ENCODE data around the gene KLC1.
A peak's percentile ranks its signal among the peaks of the same experiment; 100 is the strongest.

KLC1 gene

DNA sequence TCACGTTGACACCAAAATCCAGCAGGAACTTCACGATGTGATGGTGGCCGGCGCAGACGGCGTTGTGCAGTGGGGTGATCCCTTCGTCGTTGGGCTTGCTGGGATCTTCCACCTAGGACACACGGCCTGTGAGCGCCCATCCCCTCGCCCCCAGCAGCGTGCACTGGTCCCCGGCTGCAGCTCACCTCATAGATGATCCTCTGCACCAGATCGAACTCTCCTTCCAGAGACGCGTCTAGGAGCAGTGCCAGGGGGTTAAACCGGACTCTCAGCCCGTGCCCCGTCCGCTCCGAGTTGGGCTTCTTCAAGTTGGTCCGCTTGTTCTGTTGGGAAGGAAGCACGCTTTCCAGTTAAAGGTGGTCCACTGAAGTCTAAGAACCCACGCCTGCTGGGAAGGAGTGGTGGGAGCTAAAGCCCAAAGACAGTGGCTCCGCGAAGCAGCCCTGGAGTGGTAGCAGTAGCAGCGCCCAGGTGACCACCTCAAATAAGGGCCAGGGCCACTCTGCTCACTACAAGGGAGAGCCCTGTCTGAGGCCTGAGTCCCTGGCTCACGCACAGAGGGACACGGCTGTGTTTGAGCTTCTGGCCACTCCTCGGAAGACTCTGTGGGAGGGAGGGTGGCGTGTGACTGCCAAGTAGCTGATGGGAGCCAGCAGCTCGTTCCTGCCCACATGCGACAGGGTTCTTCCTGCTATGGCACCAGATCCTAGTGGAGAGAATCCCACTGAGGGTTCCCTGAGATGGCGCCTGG is 109.9 kb downstream of the KLC1 start:
- no peak for DNase-seq

DNA sequence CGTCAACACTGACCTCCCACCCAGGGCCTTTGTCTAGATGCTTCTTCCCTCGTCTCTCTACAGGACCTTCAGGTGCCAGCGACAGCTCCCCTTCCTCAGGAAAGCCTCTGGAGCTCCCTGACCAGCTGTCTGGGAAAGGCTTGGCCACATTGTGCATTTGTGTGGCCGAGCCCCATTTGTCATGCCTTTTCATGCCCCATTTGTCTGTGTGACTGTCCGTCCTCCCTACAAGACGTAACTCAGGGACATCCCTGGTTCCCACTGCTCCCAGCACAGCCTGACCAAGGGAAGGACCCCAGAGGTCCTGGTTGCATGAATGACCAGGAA is 110.4 kb downstream of the KLC1 start:
- no peak for DNase-seq

- no peak for DNase-seq
Observed at GRCh38 chr14:103739793-103740501, 110.9 kb downstream of the KLC1 start.

DNA sequence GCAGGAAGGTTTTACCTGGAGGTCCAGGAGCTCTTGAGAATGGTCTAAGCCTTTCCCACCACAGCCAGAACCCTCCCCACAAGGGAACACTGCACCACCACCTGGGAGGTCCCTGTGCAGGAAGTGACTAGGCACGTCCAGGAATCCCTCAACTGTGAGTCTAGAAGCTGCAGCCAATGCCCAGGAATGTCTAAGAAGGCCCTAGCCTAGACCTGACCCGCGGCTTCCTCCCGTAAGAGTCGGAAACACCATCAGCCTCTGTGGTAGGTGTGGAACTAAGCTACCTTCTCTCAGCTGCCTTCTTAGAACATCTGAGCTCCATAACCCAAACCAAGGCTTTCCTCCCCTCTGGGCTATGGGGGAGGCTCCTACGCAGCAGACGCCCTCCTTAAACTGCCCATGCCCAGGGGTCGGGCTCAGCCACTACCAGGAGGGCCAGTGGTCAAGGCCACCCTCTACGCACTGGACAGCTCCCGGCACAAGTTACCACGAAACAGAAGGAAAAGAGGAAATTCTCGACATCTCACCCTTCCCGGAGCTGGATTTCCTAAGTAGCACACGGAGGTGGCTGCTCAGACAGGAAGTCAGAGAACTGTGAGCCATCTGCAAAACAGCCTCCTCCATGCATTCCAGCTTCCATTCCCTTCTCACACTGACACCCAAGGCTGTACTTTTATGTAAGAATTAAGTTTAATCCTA is 112.1 kb downstream of the KLC1 start:
- no peak for DNase-seq

- no peak for DNase-seq
Observed at GRCh38 chr14:103741876-103742275, 112.9 kb downstream of the KLC1 start.

GRCh38 chr14:103742499-103743255 is 113.7 kb downstream of the KLC1 start:
- DNase-seq = no peak

DNA sequence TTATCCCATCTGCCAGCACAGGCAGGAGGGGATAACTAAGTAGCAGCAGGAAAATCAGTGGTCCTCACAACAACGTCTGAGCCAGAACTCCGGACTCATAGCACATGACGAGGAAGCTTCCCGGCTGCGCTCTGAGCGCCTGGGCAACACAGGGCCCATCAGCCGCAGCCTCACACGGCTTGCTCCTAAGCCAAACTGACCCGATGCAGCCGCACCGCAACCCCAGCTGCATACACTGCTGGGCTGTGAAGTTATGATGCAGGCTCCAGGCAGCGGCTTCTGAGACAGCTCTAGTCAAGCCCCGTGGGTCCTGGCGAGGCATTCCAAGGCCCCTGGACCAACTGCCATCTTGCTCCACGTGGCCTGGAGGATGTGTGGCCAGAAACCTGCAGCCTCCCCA is 114.7 kb downstream of the KLC1 start:
- DNase-seq = no peak

- no peak for DNase-seq
Observed at GRCh38 chr14:103744621-103745395, 115.8 kb downstream of the KLC1 start.

- DNase-seq = no peak
Observed at GRCh38 chr14:103745424-103745823, 116.4 kb downstream of the KLC1 start.

DNA sequence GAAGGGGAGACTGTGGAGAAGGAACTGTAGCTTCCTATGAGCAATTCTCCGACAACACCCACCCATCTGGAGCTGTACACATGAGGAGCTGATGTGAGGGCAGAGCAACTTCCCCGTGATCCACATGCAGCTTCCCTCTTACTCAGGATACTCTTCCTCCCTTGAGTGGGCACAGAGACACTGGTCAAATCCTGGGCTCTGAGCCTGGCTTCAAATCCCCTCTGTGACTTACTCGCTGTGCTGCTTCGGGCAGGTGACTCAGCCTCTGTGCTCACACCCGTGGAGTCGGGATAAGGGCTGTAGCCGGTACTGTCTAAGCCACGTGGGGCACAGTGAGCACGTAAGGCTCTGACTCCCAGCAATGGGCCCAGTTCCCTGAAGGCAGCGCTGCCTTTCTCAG is 117.7 kb downstream of the KLC1 start:
- DNase-seq = no peak

- DNase-seq = peak; percentile 73
Observed at GRCh38 chr14:103748534-103748857, 119.5 kb downstream of the KLC1 start.

DNA sequence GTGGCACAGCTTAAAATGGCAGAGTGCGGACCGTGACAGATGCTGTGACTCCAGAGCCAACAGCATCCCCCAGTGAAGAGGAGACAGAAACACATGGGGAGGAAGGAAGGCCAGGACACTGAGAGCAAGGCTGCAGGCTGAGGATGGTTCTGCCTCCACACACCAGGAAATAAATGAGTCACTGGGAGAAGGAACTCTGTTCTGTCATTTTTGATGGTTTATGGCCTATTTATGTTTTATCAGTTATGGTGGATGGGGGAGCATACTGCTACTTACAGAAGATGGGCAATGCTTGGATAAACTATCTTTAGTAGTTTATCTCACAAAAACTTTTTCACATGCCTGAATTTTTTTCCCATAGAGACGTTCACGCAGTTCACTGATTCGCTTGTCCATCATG is 120.4 kb downstream of the KLC1 start:
- no peak for DNase-seq

GRCh38 chr14:103749860-103750259 is 120.8 kb downstream of the KLC1 start:
- DNase-seq = no peak
